ENCODE results near the gene FITM1. TPM values are rescaled to one million over a fixed set of nuclear protein-coding genes. Genes with fewer than 3 reads are reported as not detected.

Gene FITM1
- polyA plus RNA-seq, 1 donor (not counting 4 experiments of a cell fraction or from before 2014, with no cell fraction given): not detected

DNA sequence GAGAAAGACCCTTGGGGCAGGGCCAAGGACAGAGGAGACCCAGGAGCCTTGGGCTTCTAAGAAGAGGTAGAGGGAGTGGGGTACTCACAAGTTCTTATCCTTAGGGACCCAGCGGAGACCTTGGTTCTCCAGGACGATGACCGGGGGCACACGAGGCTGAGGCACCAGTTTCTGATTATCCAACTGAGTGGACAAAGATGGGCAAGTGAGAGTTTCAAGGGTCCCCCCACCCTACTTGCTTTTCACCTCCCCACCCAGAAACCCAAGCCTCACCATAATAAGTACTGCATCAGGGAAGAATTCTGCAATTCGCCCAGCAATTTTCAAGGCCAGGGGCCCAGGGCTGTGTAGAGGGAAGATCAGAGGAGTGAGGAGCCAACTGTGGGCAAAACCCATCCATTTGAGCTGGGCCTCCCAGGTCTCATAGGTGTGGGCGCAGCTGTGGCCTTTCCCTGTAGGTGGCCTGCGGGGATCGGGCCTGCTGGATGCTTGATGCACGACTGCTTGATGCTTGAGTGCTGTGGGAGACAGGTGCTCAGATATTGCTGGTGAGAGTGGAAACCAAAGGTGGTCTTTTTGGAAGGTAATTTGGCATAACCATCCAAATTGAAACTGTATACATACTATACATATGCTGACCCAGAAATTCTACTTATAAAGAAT, 8.9 kb downstream of the FITM1 start:
- peaks cover 28% of the 10 kb centered on the region for H3K4me1 ChIP-seq (ENCODE audit: control insufficient read depth, extremely low read depth, insufficient read depth, low read length)
- no peak overlapping the region for H3K9ac ChIP-seq (ENCODE audit: control insufficient read depth, extremely low read depth, insufficient read depth, low read length)
- dilution Hi-C loops (cut with MboI; ENCODE audit: extremely low pct_ligation_motif_present, low sequenced_read_pairs): no loop called here
- no peaks in the 10 kb centered on the region for H3K27me3 ChIP-seq (ENCODE audit: control insufficient read depth, extremely low read depth, insufficient read depth, low read length)
- no peak overlapping the region for H2AFZ ChIP-seq (ENCODE audit: control insufficient read depth, low read length)
- H3K79me2 ChIP-seq (ENCODE audit: control insufficient read depth, insufficient read depth, low read length): peaks cover 39% of the 10 kb centered on the region
- peak overlapping the region in 1 of 3 experiments; percentile 5 for H3K4me3 ChIP-seq (ENCODE audit: control insufficient read depth in 2 of 3, extremely low read depth in 1 of 3, insufficient read depth in 2 of 3, low read depth in 1 of 3, low read length in 3 of 3)
- peaks cover 17 to 28% of the 10 kb centered on the region in 2 experiments for H3K36me3 ChIP-seq (ENCODE audit: control insufficient read depth in 2 of 2, extremely low read depth in 1 of 2, insufficient read depth in 2 of 2, low read length in 2 of 2)
- no peak for FAIRE-seq
- no peak for DNase-seq (ENCODE audit: low read depth, low spot score)
- peak overlapping the region; percentile 25 for H3K4me2 ChIP-seq (ENCODE audit: control insufficient read depth, extremely low read depth, insufficient read depth, low read depth, low read length)
- no peak overlapping the region for H3K27ac ChIP-seq (ENCODE audit: control insufficient read depth, insufficient read depth, low read length)
- peak in 1 of 3 experiments; percentile 5 for TF ChIP-seq CTCF (optimal IDR thresholded peaks at IDR 0.05 in 1 of 3, IDR thresholded peaks at IDR 0.05 in 1 of 3, conservative IDR thresholded peaks at IDR 0.05 in 1 of 3; ENCODE audit: extremely low read depth in 1 of 3, insufficient read depth in 2 of 3, low read length in 3 of 3)
- no peak for TF ChIP-seq EZH2 (IDR thresholded peaks at IDR 0.05; ENCODE audit: low read length)
- H3K9me1 ChIP-seq (ENCODE audit: control insufficient read depth, extremely low read depth, insufficient read depth, low read length): peaks cover 4% of the 10 kb centered on the region
- no peaks in the 10 kb centered on the region for H3K9me3 ChIP-seq (ENCODE audit: control insufficient read depth, low read depth, low read length)
- H4K20me1 ChIP-seq (ENCODE audit: control insufficient read depth, extremely low read depth, insufficient read depth, low read length): no peaks in the 10 kb centered on the region

GRCh38 chr14:24141097-24141880, 10.8 kb downstream of the FITM1 start, which contains the start of gene EMC9:
TSS of gene EMC9 (minus strand) at chr14:24141591. CDS start at chr14:24141304, 287 bp downstream.
- peak within 1 kb of the TSS; percentile 93 for H3K4me2 ChIP-seq (ENCODE audit: control insufficient read depth, extremely low read depth, insufficient read depth, low read depth, low read length)
- H3K27ac ChIP-seq (ENCODE audit: control insufficient read depth, insufficient read depth, low read length): peak within 1 kb of the TSS; percentile 66
- H3K36me3 ChIP-seq (ENCODE audit: control insufficient read depth in 2 of 2, extremely low read depth in 1 of 2, insufficient read depth in 2 of 2, low read length in 2 of 2): peaks cover 17 to 30% of the 10 kb centered on the region in 2 experiments
- TF ChIP-seq EZH2 (IDR thresholded peaks at IDR 0.05; ENCODE audit: low read length) (no peak), CTCF (optimal IDR thresholded peaks at IDR 0.05 in 1 of 3, IDR thresholded peaks at IDR 0.05 in 1 of 3, conservative IDR thresholded peaks at IDR 0.05 in 1 of 3; ENCODE audit: extremely low read depth in 1 of 3, insufficient read depth in 2 of 3, low read length in 3 of 3) (peak; percentile 4 to 62 (median 25))
- H3K79me2 ChIP-seq (ENCODE audit: control insufficient read depth, insufficient read depth, low read length): peaks cover 53% of the 10 kb centered on the region
- no peaks in the 10 kb centered on the region for H3K27me3 ChIP-seq (ENCODE audit: control insufficient read depth, extremely low read depth, insufficient read depth, low read length)
- dilution Hi-C loops (cut with MboI; ENCODE audit: extremely low pct_ligation_motif_present, low sequenced_read_pairs): no loop called here
- FAIRE-seq: no peak
- DNase-seq (ENCODE audit: low read depth, low spot score): peak; percentile 97
- no peaks in the 10 kb centered on the region for H4K20me1 ChIP-seq (ENCODE audit: control insufficient read depth, extremely low read depth, insufficient read depth, low read length)
- H3K4me3 ChIP-seq (ENCODE audit: control insufficient read depth in 2 of 3, extremely low read depth in 1 of 3, insufficient read depth in 2 of 3, low read depth in 1 of 3, low read length in 3 of 3): peak within 1 kb of the TSS; percentile 78 to 92 (median 83)
- H2AFZ ChIP-seq (ENCODE audit: control insufficient read depth, low read length): peak within 1 kb of the TSS; percentile 88
- no peaks in the 10 kb centered on the region for H3K9me3 ChIP-seq (ENCODE audit: control insufficient read depth, low read depth, low read length)
- peaks cover 29% of the 10 kb centered on the region for H3K4me1 ChIP-seq (ENCODE audit: control insufficient read depth, extremely low read depth, insufficient read depth, low read length)
- peak within 1 kb of the TSS; percentile 83 for H3K9ac ChIP-seq (ENCODE audit: control insufficient read depth, extremely low read depth, insufficient read depth, low read length)
- H3K9me1 ChIP-seq (ENCODE audit: control insufficient read depth, extremely low read depth, insufficient read depth, low read length): peaks cover 4% of the 10 kb centered on the region
